Mucosa of descending colon (tissue), 3 donors: ENCODE data around the gene KCNK10. TPM values are rescaled to one million over a fixed set of nuclear protein-coding genes. Genes with fewer than 3 reads are reported as not detected.
"Not testable (repeated sequence)": the region's sequence is repeated elsewhere in the genome, so short reads cannot be mapped to it uniquely, and the experiment has no call there.

Experiments used
- ATAC-seq: fragments of 200-7000 bp; cut with Tn5 transposase; one replicate; pipeline ENCODE4 v1.9.1; 2020; ENCODE audit warnings: mild to moderate bottlenecking, moderate library complexity
- DNase-seq, 3 donors: peaks; one replicate each; pipeline ENCODE4 v3.0.0-alpha.2; 2020
- H3K36me3 ChIP-seq: fragments of 200-600 bp; one replicate; pipeline ENCODE4 v1.8.0; 2021; ENCODE audit warnings: low read depth, mild to moderate bottlenecking
- H3K4me1 ChIP-seq: fragments of 200-600 bp; one replicate; pipeline ENCODE4 v1.8.0; 2021; ENCODE audit warnings: low read depth, mild to moderate bottlenecking
- H3K4me3 ChIP-seq: fragments of 200-600 bp; one replicate; pipeline ENCODE4 v1.8.0; 2021; ENCODE audit warnings: mild to moderate bottlenecking
- H3K9me3 ChIP-seq: fragments of 200-600 bp; one replicate; pipeline ENCODE4 v1.8.0; 2021; ENCODE audit warnings: mild to moderate bottlenecking
- CTCF ChIP-seq: fragments of 200-600 bp; IDR thresholded peaks from one replicate; pipeline ENCODE4 v1.8.0; 2022; ENCODE audit warnings: antibody characterized with exemption, mild to moderate bottlenecking
- intact Hi-C, 2 donors: fragments of 100-400 bp; cut with DNase I in 1 of 2; cut with micrococcal nuclease in 1 of 2; formaldehyde crosslinking; loops; one replicate each; pipeline versions ENCODE4 v1.11.0 to v1.11.1; 2022; cut with DNase I, micrococcal nuclease
- total RNA-seq, 3 donors: library from RNA; stranded (reverse); fragmentation: NEBNext Ultra II Directional in 2 of 3; extraction: Animal tissue kit (Norgen Biotek cat#: 25700) in 2 of 3; gene quantifications; one replicate each; pipeline versions ENCODE4 v1.2.1 to v1.2.4, GENCODE V29; 2021 to 2023
- donor health status: DM: no; HTN: no; CAD: no; lungs with moderate emphysema.
- donor health status: DM: no; HTN: no; CAD: no.
- donor health status: DM: no; HTN: yes; CAD: no.

KCNK10 gene
- total RNA-seq, 3 donors from 2014 or later: 1.7 to 2.1 (median 2.0) TPM

- no peak for TF ChIP-seq CTCF
- DNase-seq (peak; percentile 37 to 52 (median 49)), ATAC-seq (peak; percentile 74)
- Histone ChIP-seq H3K9me3 (no peaks in the 10 kb centered on the region), H3K4me3 (no peak overlapping the region), H3K4me1 (peaks cover 10% of the 10 kb centered on the region), H3K36me3 (no peaks in the 10 kb centered on the region)
- intact Hi-C loops: no loop called here
Observed at GRCh38 chr14:88269806-88270420, 53.2 kb downstream of the KCNK10 start.

DNA sequence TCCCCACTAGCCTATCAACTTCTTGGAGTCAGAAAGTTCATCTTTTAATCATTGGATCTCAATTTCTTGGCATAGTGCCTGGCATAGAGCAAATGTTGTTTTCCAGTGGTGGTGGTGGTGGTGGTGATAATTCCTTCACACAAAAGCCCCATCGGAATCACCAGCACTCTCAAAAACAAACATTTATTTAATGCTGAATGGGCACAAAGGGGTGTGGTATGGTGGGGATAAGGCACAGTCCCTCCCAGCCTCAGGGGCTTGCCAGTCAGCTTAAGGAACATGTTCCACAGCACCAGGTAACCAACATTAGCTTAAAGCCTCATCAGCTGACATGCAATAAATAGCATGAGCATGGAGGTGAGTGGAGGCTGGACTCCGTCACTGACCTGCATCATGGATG lies 56.6 kb downstream of the KCNK10 start:
- DNase-seq: no peak
- Histone ChIP-seq H3K36me3 (no peaks in the 10 kb centered on the region), H3K4me1 (peaks cover 10% of the 10 kb centered on the region), H3K9me3 (no peaks in the 10 kb centered on the region), H3K4me3 (no peak overlapping the region)
- TF ChIP-seq CTCF: no peak
- intact Hi-C loops: no loop called here
- ATAC-seq: no peak

GRCh38 chr14:88264116-88264515 lies 59.0 kb downstream of the KCNK10 start:
- Histone ChIP-seq H3K9me3 (no peaks in the 10 kb centered on the region), H3K36me3 (no peaks in the 10 kb centered on the region), H3K4me3 (no peak overlapping the region), H3K4me1 (no peaks in the 10 kb centered on the region)
- DNase-seq: no peak
- ATAC-seq: no peak
- intact Hi-C loops: no loop called here
- no peak for TF ChIP-seq CTCF

DNA sequence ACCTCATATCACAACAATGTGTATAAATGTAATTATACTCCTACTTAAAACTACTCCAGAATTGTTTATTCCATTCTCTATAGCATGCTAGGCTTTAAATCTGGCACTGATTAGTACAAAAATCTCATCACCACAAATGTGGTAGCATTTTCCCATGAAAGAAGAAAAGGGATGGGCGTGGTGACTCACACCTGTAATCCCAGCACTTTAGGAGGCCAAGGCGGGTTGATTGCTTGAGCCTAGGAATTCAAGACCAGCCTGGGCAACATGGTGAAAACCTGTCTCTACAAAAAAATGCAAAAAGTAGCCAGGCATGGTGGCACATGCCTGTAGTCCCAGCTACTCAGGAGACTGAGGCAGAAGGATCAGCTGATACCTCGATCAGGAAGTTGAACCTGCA lies 61.8 kb downstream of the KCNK10 start:
- H3K4me1 ChIP-seq, ATAC-seq, H3K36me3 ChIP-seq, intact Hi-C loops, DNase-seq, H3K9me3 ChIP-seq, H3K4me3 ChIP-seq: not testable (repeated sequence)

GRCh38 chr14:88258021-88258420 lies 65.0 kb downstream of the KCNK10 start:
- ATAC-seq: no peak
- Histone ChIP-seq H3K4me1 (peaks cover 8% of the 10 kb centered on the region), H3K36me3 (no peaks in the 10 kb centered on the region), H3K4me3 (no peak overlapping the region), H3K9me3 (no peaks in the 10 kb centered on the region)
- intact Hi-C loops: no loop called here
- TF ChIP-seq CTCF: no peak
- no peak for DNase-seq

GRCh38 chr14:88256997-88257950 lies 65.8 kb downstream of the KCNK10 start:
- H3K4me3 ChIP-seq: no peak overlapping the region
- intact Hi-C loops: no loop called here
- ATAC-seq (no peak), DNase-seq (no peak)
- no peaks in the 10 kb centered on the region for H3K36me3 ChIP-seq
- no peak for TF ChIP-seq CTCF
- H3K9me3 ChIP-seq: no peaks in the 10 kb centered on the region
- H3K4me1 ChIP-seq: peaks cover 11% of the 10 kb centered on the region
